Mesothelial cell of epicardium (in vitro differentiated cells): ENCODE results near the gene AGBL4. TPM values are rescaled to one million over a fixed set of nuclear protein-coding genes. Genes with fewer than 3 reads are reported as not detected.
"Not testable (repeated sequence)": the region's sequence is repeated elsewhere in the genome, so short reads cannot be mapped to it uniquely, and the experiment has no call there.

ENCODE experiments used
- DNase-seq, 2 experiments: peaks; one replicate each; pipeline ENCODE4 v3.0.0; 2021; ENCODE audit warnings: low spot score in 2 of 2; ENCODE audit not compliant: unreplicated experiment in 2 of 2
- H3K27ac Mint-ChIP-seq: 2 replicates; pipeline ENCODE4 v1.8.0; 2021; ENCODE audit warnings: mixed read lengths
- H3K27me3 Mint-ChIP-seq: 2 replicates; pipeline ENCODE4 v1.8.0; 2021; ENCODE audit warnings: low read depth, mixed read lengths
- H3K36me3 Mint-ChIP-seq: 2 replicates; pipeline ENCODE4 v1.8.0; 2021; ENCODE audit warnings: mixed read lengths
- H3K4me1 Mint-ChIP-seq: 2 replicates; pipeline ENCODE4 v1.8.0; 2021; ENCODE audit warnings: mixed read lengths
- H3K4me3 Mint-ChIP-seq: 2 replicates; pipeline ENCODE4 v1.8.0; 2021; ENCODE audit warnings: mild to moderate bottlenecking, moderate library complexity, mixed read lengths
- H3K9me3 Mint-ChIP-seq: 2 replicates; pipeline ENCODE4 v1.8.0; 2021; ENCODE audit warnings: mixed read lengths
- CTCF ChIP-seq: fragments of 200-600 bp; sonication (generic); IDR thresholded peaks from one replicate; pipeline ENCODE4 v1.5.0; 2021; ENCODE audit warnings: antibody characterized with exemption; ENCODE audit not compliant: unreplicated experiment
- total RNA-seq: library from RNA; stranded (reverse); gene quantifications from 3 replicates; pipeline ENCODE4 v1.2.1, GENCODE V29; 2021

Gene AGBL4
- total RNA-seq, 1 donor from 2014 or later: 0.42 TPM

DNA sequence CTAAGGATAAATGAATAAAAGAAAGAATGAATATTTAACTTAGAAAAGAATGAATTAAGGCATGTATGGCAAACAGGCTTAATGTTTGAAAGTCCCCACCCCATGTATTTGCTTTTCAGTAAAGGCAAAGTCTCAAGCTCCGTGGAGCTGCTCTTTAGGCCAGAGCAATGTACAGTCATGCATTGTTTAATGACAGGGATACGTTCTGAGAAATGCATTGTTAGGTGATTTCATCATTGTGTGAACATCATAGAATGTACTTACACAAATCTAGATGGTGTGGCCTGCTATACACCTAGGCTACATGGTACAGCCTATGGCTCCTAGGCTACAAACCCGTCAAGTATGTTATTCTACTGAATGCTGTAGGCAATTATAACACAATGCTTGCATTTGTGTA lies 1500.2 kb downstream of the AGBL4 start:
- Mint-ChIP-seq H3K4me3 (no peak overlapping the region), H3K36me3 (no peaks in the 10 kb centered on the region), H3K27me3 (peaks cover 47% of the 10 kb centered on the region), H3K4me1 (no peaks in the 10 kb centered on the region), H3K9me3 (no peaks in the 10 kb centered on the region), H3K27ac (no peak overlapping the region)
- DNase-seq: no peak
- no peak for TF ChIP-seq CTCF

DNA sequence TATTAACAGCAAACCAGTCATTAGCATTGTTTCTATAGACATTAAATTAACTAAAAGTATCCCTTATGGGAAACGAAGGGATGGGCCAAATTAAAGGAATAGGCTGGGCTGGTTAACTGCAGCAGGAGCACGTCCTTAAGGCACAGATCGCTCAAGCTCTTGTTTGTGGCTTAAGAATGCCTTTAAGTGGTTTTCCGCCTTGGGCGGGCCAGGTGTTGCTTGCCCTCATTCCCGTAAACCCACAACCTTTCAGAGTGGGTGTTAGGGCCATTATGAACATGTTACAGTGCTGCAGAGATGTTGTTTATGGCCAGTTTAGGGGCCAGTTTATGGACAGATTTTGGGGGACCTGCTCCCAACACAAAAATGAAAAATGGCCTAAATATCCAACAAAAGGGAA lies 1503.9 kb downstream of the AGBL4 start:
- not testable (repeated sequence) for H3K9me3 Mint-ChIP-seq, H3K27ac Mint-ChIP-seq, DNase-seq, H3K4me1 Mint-ChIP-seq, H3K36me3 Mint-ChIP-seq, H3K4me3 Mint-ChIP-seq
- H3K27me3 Mint-ChIP-seq: peaks cover 42% of the 10 kb centered on the region

DNA sequence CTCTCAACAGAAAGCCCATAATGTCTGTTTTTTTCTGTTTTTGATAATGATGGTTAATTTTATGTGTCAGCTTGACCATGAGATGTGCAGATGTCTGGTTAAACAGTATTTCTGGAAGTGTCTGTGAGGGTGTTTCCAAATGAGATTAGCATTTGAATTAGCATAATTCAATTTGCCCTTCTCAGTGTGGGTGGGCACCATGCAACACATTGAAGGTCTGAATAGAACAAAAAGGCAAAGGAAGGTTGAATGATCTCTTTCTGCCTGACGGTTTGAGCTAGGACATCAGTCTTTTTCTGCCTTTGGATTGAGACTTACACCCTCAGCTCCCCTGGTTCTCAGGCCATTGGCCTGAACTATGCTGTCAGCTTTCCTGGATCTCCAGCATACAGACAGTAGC lies 1516.9 kb downstream of the AGBL4 start:
- Mint-ChIP-seq H3K27me3 (peaks cover 29% of the 10 kb centered on the region), H3K27ac (no peak overlapping the region), H3K9me3 (no peaks in the 10 kb centered on the region), H3K4me1 (no peaks in the 10 kb centered on the region), H3K4me3 (no peak overlapping the region), H3K36me3 (no peaks in the 10 kb centered on the region)
- no peak for DNase-seq
- no peak for TF ChIP-seq CTCF

DNA sequence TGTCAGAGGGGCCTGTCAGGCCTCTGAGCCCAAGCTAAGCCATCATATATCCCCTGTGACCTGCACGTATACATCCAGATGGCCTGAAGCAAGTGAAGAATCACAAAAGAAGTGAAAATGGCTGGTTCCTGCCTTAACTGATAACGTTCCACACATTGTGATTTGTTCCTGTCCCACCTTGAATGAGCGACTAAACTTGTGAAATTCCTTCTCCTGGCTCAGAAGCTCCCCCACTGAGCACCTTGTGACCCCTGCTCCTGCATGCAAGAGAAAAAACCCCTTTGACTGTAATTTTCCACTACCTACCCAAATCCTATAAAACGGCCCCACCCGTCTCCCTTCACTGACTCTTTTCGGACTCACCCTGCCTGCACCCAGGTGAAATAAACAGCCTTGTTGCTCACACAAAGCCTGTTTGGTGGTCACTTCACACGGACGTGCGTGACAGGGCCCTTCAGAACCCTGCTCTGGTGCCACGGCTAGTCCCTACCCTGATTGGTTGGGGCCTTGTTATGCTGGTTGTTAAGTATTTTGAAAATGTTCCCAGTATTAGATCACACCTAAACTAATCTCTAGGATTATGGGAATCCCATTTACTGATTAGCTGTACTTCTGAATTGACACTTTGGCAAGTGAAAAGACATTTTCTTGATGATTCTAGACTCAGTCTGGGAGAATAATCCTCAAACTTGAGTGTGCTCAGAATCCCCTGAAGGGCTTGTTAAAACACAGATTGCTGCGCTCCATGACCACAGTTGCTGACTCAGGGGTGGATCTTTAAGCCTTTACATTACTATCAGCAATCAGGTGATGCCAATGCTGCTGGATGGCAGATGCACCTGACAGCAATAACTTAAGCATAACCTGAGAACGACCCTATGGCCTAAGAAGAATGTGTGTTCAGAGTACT lies 1523.0 kb downstream of the AGBL4 start:
- Mint-ChIP-seq H3K4me3 (no peak overlapping the region), H3K9me3 (no peaks in the 10 kb centered on the region), H3K36me3 (no peaks in the 10 kb centered on the region), H3K4me1 (peaks cover 4% of the 10 kb centered on the region), H3K27ac (no peak overlapping the region), H3K27me3 (peaks cover 17% of the 10 kb centered on the region)
- DNase-seq: no peak
- TF ChIP-seq CTCF: no peak

- peaks cover 14% of the 10 kb centered on the region for H3K27me3 Mint-ChIP-seq
- no peak overlapping the region for H3K27ac Mint-ChIP-seq
- DNase-seq: no peak
- H3K9me3 Mint-ChIP-seq: no peaks in the 10 kb centered on the region
- H3K4me1 Mint-ChIP-seq: peaks cover 7% of the 10 kb centered on the region
- no peak overlapping the region for H3K4me3 Mint-ChIP-seq
- H3K36me3 Mint-ChIP-seq: no peaks in the 10 kb centered on the region
- no peak for TF ChIP-seq CTCF
Observed at GRCh38 chr1:48499211-48499735, 1524.5 kb downstream of the AGBL4 start.

DNA sequence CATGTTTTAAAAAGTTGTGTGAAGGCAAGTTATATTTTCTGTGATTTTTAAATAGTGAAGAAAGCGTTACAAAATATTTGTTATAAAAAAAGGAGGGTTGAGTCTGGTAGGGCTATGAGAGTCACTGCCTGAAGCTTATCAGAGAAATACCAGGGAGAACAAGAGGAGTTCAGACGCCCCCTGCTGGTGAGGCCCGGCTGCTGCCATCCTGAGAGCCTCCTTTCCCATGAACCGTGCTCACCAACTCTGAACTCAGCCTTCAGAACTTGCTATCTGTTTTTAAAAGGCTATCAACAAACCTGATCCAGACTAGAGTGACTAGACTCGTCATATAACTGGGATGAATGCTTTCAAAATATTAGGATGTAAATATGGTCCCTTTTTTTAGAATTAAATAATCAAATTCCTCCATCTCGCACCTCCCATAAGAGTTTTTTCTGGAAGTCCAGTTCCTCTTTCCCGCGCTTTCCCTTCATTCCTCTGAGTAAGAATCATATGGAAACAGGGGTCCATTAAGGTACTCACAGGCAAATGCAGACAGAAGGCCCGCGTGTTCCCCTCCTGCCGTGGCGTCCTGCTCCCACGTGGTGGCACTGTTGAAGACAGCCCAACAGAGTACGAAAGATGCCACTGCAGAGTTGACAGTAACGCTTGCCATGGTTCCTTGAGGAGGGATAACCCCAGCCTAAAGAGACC lies 1525.5 kb downstream of the AGBL4 start:
- Mint-ChIP-seq H3K9me3 (no peaks in the 10 kb centered on the region), H3K36me3 (no peaks in the 10 kb centered on the region), H3K27ac (no peak overlapping the region), H3K4me1 (peaks cover 10% of the 10 kb centered on the region), H3K4me3 (no peak overlapping the region), H3K27me3 (peaks cover 13% of the 10 kb centered on the region)
- peak; percentile 84 for TF ChIP-seq CTCF
- DNase-seq: peak; percentile 47 to 86
